ENCODE data around the gene ZFHX3. TPM values are rescaled to one million over a fixed set of nuclear protein-coding genes. Genes with fewer than 3 reads are reported as not detected.
A peak's percentile ranks its signal among the peaks of the same experiment; 100 is the strongest.

Gene ZFHX3
- total and polyA plus RNA-seq, 2 donors (not counting 1 experiment from before 2014, with no cell fraction given), result 4.7 to 7.3 TPM

DNA sequence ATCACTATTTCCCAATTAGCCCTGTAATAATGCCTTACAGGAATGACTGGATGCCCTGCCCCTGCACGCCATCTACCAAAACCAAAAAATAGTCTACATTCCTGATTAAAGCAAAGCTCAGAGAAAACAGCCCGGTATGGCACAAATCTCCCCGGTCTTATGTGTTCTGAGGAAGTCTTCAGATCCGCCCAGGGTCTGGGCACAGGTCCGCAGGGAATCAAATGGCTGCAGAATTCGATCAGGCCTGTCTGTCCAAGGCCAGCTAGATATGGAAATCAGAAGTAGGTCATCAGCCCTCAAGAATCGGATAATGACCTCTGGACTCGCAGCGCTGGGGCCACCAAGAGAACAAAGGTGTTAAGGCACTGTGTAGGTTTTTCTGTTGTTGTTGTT is 171.0 kb downstream of the ZFHX3 start:
- Histone ChIP-seq H3K79me2 (ENCODE audit: control insufficient read depth, insufficient read depth, low read length) (peaks cover 4% of the 10 kb centered on the region), H3K4me3 (replicated peaks in 1 of 4; ENCODE audit: control extremely low read depth in 1 of 4, insufficient read depth in 1 of 4, low read depth in 3 of 4, low read length in 4 of 4) (no peak overlapping the region), H3K36me3 (ENCODE audit: control insufficient read depth, insufficient read depth, low read length) (peaks cover 2% of the 10 kb centered on the region), H3K4me2 (ENCODE audit: extremely low read depth, insufficient read depth, low read length) (peak overlapping the region; percentile 13), H4K20me1 (ENCODE audit: control insufficient read depth, extremely low read depth, insufficient read depth, low read length) (no peaks in the 10 kb centered on the region), H3K9ac (ENCODE audit: insufficient read depth, low read length) (no peak overlapping the region), H3K4me1 (ENCODE audit: control insufficient read depth, extremely low read depth, insufficient read depth, low read length) (peaks cover 24% of the 10 kb centered on the region), H3K27ac (ENCODE audit: insufficient read depth, low read length) (peak overlapping the region; percentile 55), H3K27me3 (ENCODE audit: control insufficient read depth, insufficient read depth, low read length) (no peaks in the 10 kb centered on the region), H2AFZ (ENCODE audit: low read length) (no peak overlapping the region), H3K9me3 (ENCODE audit: control insufficient read depth, insufficient read depth, low read depth, low read length) (no peaks in the 10 kb centered on the region)
- TF ChIP-seq, protein P1, sequence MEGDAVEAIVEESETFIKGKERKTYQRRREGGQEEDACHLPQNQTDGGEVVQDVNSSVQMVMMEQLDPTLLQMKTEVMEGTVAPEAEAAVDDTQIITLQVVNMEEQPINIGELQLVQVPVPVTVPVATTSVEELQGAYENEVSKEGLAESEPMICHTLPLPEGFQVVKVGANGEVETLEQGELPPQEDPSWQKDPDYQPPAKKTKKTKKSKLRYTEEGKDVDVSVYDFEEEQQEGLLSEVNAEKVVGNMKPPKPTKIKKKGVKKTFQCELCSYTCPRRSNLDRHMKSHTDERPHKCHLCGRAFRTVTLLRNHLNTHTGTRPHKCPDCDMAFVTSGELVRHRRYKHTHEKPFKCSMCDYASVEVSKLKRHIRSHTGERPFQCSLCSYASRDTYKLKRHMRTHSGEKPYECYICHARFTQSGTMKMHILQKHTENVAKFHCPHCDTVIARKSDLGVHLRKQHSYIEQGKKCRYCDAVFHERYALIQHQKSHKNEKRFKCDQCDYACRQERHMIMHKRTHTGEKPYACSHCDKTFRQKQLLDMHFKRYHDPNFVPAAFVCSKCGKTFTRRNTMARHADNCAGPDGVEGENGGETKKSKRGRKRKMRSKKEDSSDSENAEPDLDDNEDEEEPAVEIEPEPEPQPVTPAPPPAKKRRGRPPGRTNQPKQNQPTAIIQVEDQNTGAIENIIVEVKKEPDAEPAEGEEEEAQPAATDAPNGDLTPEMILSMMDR (conservative IDR thresholded peaks at IDR 0.05 in 1 of 2, IDR thresholded peaks at IDR 0.05 in 1 of 2; ENCODE audit: low read depth in 1 of 2, low read length in 2 of 2), result no peak
- TF ChIP-seq EZH2 (IDR thresholded peaks at IDR 0.05; ENCODE audit: low read length, missing control alignments), result no peak
- peak in 1 of 2 donors; percentile 77 for DNase-seq (ENCODE audit: low read depth in 2 of 2)

DNA sequence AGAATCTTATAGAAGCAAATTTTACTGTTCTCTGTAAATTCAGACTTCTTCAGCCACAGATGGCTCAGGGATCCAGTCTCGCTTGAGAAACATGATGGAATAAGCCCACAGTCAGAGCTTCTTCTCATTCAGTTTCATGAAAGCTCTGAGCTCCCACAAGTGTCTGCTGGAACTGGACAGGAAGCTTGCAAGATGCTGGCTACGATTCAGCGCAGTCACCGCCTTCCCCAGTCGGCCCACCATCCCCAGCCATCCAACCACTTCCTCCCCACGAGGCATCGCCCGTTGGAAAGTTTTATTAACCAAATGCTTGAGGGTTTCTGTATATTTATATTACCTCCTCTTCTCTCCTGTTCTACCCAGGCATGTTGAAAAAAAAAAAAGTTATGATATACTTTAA is 171.7 kb downstream of the ZFHX3 start:
- Histone ChIP-seq H3K27me3 (ENCODE audit: control insufficient read depth, insufficient read depth, low read length) (no peaks in the 10 kb centered on the region), H4K20me1 (ENCODE audit: control insufficient read depth, extremely low read depth, insufficient read depth, low read length) (no peaks in the 10 kb centered on the region), H3K4me3 (replicated peaks in 1 of 4; ENCODE audit: control extremely low read depth in 1 of 4, insufficient read depth in 1 of 4, low read depth in 3 of 4, low read length in 4 of 4) (no peak overlapping the region), H3K4me1 (ENCODE audit: control insufficient read depth, extremely low read depth, insufficient read depth, low read length) (peaks cover 24% of the 10 kb centered on the region), H2AFZ (ENCODE audit: low read length) (no peak overlapping the region), H3K9me3 (ENCODE audit: control insufficient read depth, insufficient read depth, low read depth, low read length) (no peaks in the 10 kb centered on the region), H3K36me3 (ENCODE audit: control insufficient read depth, insufficient read depth, low read length) (peaks cover 2% of the 10 kb centered on the region), H3K4me2 (ENCODE audit: extremely low read depth, insufficient read depth, low read length) (peak overlapping the region; percentile 11), H3K27ac (ENCODE audit: insufficient read depth, low read length) (peak overlapping the region; percentile 55), H3K9ac (ENCODE audit: insufficient read depth, low read length) (no peak overlapping the region), H3K79me2 (ENCODE audit: control insufficient read depth, insufficient read depth, low read length) (peaks cover 2% of the 10 kb centered on the region)
- TF ChIP-seq EZH2 (IDR thresholded peaks at IDR 0.05; ENCODE audit: low read length, missing control alignments), result no peak
- TF ChIP-seq, protein P1 (conservative IDR thresholded peaks at IDR 0.05 in 1 of 2, IDR thresholded peaks at IDR 0.05 in 1 of 2; ENCODE audit: low read depth in 1 of 2, low read length in 2 of 2), result no peak
- DNase-seq (ENCODE audit: low read depth in 2 of 2), result peak; percentile 83 to 96

DNA sequence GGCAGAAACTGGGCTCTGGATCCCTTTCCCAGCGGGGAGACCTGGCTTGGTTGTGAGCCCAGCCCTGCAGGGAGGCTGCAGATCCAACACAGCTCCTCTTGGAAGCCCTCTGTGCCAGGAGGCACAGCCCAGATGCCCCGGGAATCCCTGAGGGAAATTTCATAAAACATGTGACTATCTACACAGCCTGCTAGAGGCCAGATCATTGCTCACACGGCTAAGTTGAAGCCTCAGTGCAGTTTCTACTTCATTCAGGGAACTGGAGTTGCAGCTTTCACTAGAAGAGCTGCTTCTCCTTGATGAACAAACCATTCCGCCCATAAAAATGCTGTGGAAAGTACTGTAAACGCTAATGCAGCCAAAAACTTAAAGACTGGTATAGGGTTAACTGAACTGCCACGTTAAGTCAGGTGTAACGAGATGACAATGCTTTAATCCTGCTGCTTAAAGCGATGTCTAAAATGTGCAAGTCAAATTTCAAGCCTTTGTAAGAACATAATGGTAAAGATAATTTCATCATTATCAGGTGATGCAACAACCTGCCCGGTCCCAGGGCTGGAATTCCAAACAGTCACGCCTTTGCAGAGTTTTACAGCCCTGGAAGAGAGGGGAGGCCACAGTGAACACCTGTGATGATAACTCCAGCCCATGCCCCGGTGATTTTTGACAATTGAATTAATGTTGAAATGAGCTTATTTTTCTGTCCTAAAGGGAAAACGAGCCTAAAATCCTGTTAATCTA is 172.5 kb downstream of the ZFHX3 start:
- Histone ChIP-seq H3K4me2 (ENCODE audit: extremely low read depth, insufficient read depth, low read length) (no peak overlapping the region), H4K20me1 (ENCODE audit: control insufficient read depth, extremely low read depth, insufficient read depth, low read length) (no peaks in the 10 kb centered on the region), H3K4me1 (ENCODE audit: control insufficient read depth, extremely low read depth, insufficient read depth, low read length) (peaks cover 24% of the 10 kb centered on the region), H3K79me2 (ENCODE audit: control insufficient read depth, insufficient read depth, low read length) (peaks cover 2% of the 10 kb centered on the region), H3K9ac (ENCODE audit: insufficient read depth, low read length) (no peak overlapping the region), H3K27me3 (ENCODE audit: control insufficient read depth, insufficient read depth, low read length) (no peaks in the 10 kb centered on the region), H3K27ac (ENCODE audit: insufficient read depth, low read length) (peak overlapping the region; percentile 55), H3K36me3 (ENCODE audit: control insufficient read depth, insufficient read depth, low read length) (peaks cover 2% of the 10 kb centered on the region), H3K9me3 (ENCODE audit: control insufficient read depth, insufficient read depth, low read depth, low read length) (no peaks in the 10 kb centered on the region), H2AFZ (ENCODE audit: low read length) (no peak overlapping the region), H3K4me3 (replicated peaks in 1 of 4; ENCODE audit: control extremely low read depth in 1 of 4, insufficient read depth in 1 of 4, low read depth in 3 of 4, low read length in 4 of 4) (no peak overlapping the region)
- no peak for TF ChIP-seq EZH2 (IDR thresholded peaks at IDR 0.05; ENCODE audit: low read length, missing control alignments)
- TF ChIP-seq, protein P1 (conservative IDR thresholded peaks at IDR 0.05 in 1 of 2, IDR thresholded peaks at IDR 0.05 in 1 of 2; ENCODE audit: low read depth in 1 of 2, low read length in 2 of 2), result no peak
- DNase-seq (ENCODE audit: low read depth in 2 of 2), result no peak

Data from fibroblast of lung (primary cell).